HCT116 (cell line): ENCODE measurements around the gene TCFL5. TPM values are rescaled to one million over a fixed set of nuclear protein-coding genes. Genes with fewer than 3 reads are reported as not detected.

Experiments
- ATAC-seq: fragments of 200-7000 bp; cut with Tn5 transposase; 2 replicates; pipeline ENCODE4 v1.9.1; 2020; ENCODE audit warnings: mild to moderate bottlenecking, moderate library complexity
- BruUV-seq: library from RNA; stranded (reverse); fragments of 400-500 nt; replicated peaks from 2 replicates; lab custom pipeline; 2021; lab: Mats Ljungman, UMichigan
- CTCF ChIA-PET: fragments of 300-600 bp; sonication (Branson Sonifier 250); formaldehyde crosslinking; loops from one replicate; lab custom pipeline; 2021; ENCODE audit warnings: antibody characterized with exemption; lab: Charles Lee
- POLR2A ChIA-PET: fragments of 300-600, 350-600 bp; sonication (Branson Sonifier 250); formaldehyde crosslinking; loops from one replicate; lab custom pipeline; 2021; ENCODE audit warnings: antibody characterized with exemption; lab: Charles Lee
- RAD21 ChIA-PET, 2 experiments: fragments of 300-600 bp; sonication (Branson Sonifier 250); formaldehyde crosslinking; loops; one replicate each; lab custom pipeline; 2023; ENCODE audit warnings: low total read pairs in 2 of 2; ENCODE audit not compliant: uncharacterized antibody in 2 of 2, unreplicated experiment in 2 of 2, low non-redundant PET in 1 of 2; lab: Charles Lee
- DNase-seq: peaks from one replicate; pipeline ENCODE4 v3.0.0-alpha.2; 2010; ENCODE audit warnings: low read depth, low spot score
- H2AFZ ChIP-seq: fragments of 200-600 bp; shearing (Covaris generic), sonication (generic); 2 replicates; pipeline ENCODE4 v1.6.1; 2017; ENCODE audit warnings: low read depth, mixed run types, mixed read lengths, antibody characterized with exemption, low read length; ENCODE audit not compliant: poor library complexity, severe bottlenecking
- H3K27ac ChIP-seq: 2 replicates; pipeline ENCODE4 v1.5.1; 2012; ENCODE audit warnings: low read depth, low read length
- H3K27me3 ChIP-seq: fragments of 200-600 bp; sonication (generic); 2 replicates; pipeline ENCODE4 v1.6.1; 2016; ENCODE audit warnings: mixed run types, low read length, mixed read lengths; ENCODE audit not compliant: insufficient read depth
- H3K36me3 ChIP-seq, 2 experiments: fragments of 200-500 bp in 1 of 2; fragments of 200-600 bp in 1 of 2; sonication (Bioruptor generic) in 1 of 2; sonication (generic) in 1 of 2; 2 replicates each; pipeline versions ENCODE4 v1.5.1 to v1.6.1; 2014 to 2016; ENCODE audit warnings: low read length in 2 of 2, inconsistent platforms in 1 of 2, mixed read lengths in 1 of 2, mixed run types in 1 of 2; ENCODE audit not compliant: insufficient read depth in 2 of 2, control insufficient read depth in 1 of 2
- H3K4me1 ChIP-seq, 2 experiments: fragments of 200-600 bp in 1 of 2; sonication (generic) in 1 of 2; 2 replicates each; pipeline versions ENCODE4 v1.5.1 to v1.6.1; 2012 to 2017; ENCODE audit warnings: low read length in 2 of 2, inconsistent platforms in 1 of 2, mild to moderate bottlenecking in 1 of 2, mixed read lengths in 1 of 2, mixed run types in 1 of 2, moderate library complexity in 1 of 2; ENCODE audit not compliant: insufficient read depth in 2 of 2, control insufficient read depth in 1 of 2
- H3K4me2 ChIP-seq: fragments of 200-600 bp; sonication (generic); 2 replicates; pipeline ENCODE4 v1.6.1; 2017; ENCODE audit warnings: mixed run types, low read length, mixed read lengths
- H3K4me3 ChIP-seq, 2 experiments: fragments of 200-600 bp in 1 of 2; sonication (generic) in 1 of 2; replicated peaks in 1 of 2; 2 replicates each; pipeline ENCODE4 v1.5.1; 2011 to 2016; ENCODE audit warnings: low read length in 2 of 2, control low read depth in 1 of 2, low read depth in 1 of 2, mild to moderate bottlenecking in 1 of 2, mixed read lengths in 1 of 2, mixed run types in 1 of 2
- H3K79me2 ChIP-seq: fragments of 200-600 bp; sonication (generic); 2 replicates; pipeline ENCODE4 v1.6.1; 2017; ENCODE audit warnings: mild to moderate bottlenecking, mixed run types, low read length, moderate library complexity, mixed read lengths; ENCODE audit not compliant: insufficient read depth
- H3K9ac ChIP-seq: fragments of 200-600 bp; sonication (generic); 2 replicates; pipeline ENCODE4 v1.6.1; 2016; ENCODE audit warnings: low read length, mixed read lengths
- H3K9me2 ChIP-seq: fragments of 200-600 bp; sonication (generic), shearing (Covaris generic); 2 replicates; pipeline ENCODE4 v1.6.1; 2017; ENCODE audit warnings: mixed run types, mild to moderate bottlenecking, moderate library complexity; ENCODE audit not compliant: insufficient read depth
- H3K9me3 ChIP-seq, 2 experiments: fragments of 200-500 bp in 1 of 2; fragments of 200-600 bp in 1 of 2; sonication (Bioruptor generic) in 1 of 2; sonication (generic) in 1 of 2; 2 replicates each; pipeline ENCODE4 v1.6.1; 2014 to 2017; ENCODE audit warnings: low read length in 2 of 2, mixed read lengths in 2 of 2, inconsistent platforms in 1 of 2, low read depth in 1 of 2, mild to moderate bottlenecking in 1 of 2, mixed run types in 1 of 2, moderate library complexity in 1 of 2; ENCODE audit not compliant: control insufficient read depth in 1 of 2, insufficient read depth in 1 of 2
- H4K20me1 ChIP-seq: fragments of 200-600 bp; sonication (generic), shearing (Covaris generic); 2 replicates; pipeline ENCODE4 v1.6.1; 2017; ENCODE audit warnings: mixed run types, mild to moderate bottlenecking, moderate library complexity; ENCODE audit not compliant: insufficient read depth
- CBX3 ChIP-seq: IDR thresholded peaks from 2 replicates; pipeline ENCODE4 v1.6.1; 2012; ENCODE audit warnings: low read depth
- CEBPB ChIP-seq: IDR thresholded peaks from 2 replicates; pipeline ENCODE4 v1.6.1; 2012; ENCODE audit warnings: low read depth
- EGR1 ChIP-seq: IDR thresholded peaks from 2 replicates; pipeline ENCODE4 v1.6.1; 2012; ENCODE audit warnings: low read depth
- ELF1 ChIP-seq: IDR thresholded peaks from 2 replicates; pipeline ENCODE4 v1.6.1; 2012; ENCODE audit warnings: low read depth, borderline replicate concordance
- EZH2 ChIP-seq: fragments of 200-600 bp; sonication (generic); IDR thresholded peaks from 2 replicates; pipeline ENCODE4 v1.6.1; 2017; ENCODE audit warnings: antibody characterized with exemption, mixed run types
- EZH2phosphoT487 ChIP-seq: fragments of 200-600 bp; IDR thresholded peaks from 2 replicates; pipeline ENCODE4 v1.6.1; 2018; ENCODE audit warnings: antibody characterized with exemption, borderline replicate concordance
- FOSL1 ChIP-seq: IDR thresholded peaks from 2 replicates; pipeline ENCODE4 v1.6.1; 2012; ENCODE audit warnings: low read depth
- JUND ChIP-seq: IDR thresholded peaks from 2 replicates; pipeline ENCODE4 v1.6.1; 2012
- POLR2A ChIP-seq: IDR thresholded peaks from 2 replicates; pipeline ENCODE4 v1.7.0; 2011; ENCODE audit warnings: borderline replicate concordance; ENCODE audit not compliant: insufficient read depth, insufficient read length; ENCODE audit errors: extremely low read depth
- POLR2AphosphoS5 ChIP-seq: IDR thresholded peaks from 2 replicates; pipeline ENCODE4 v1.6.1; 2011; ENCODE audit warnings: mild to moderate bottlenecking, low read depth, low read length, moderate library complexity
- RAD21 ChIP-seq: IDR thresholded peaks from 2 replicates; pipeline ENCODE4 v1.6.1; 2012; ENCODE audit warnings: low read depth, mild to moderate bottlenecking
- SIN3A ChIP-seq: IDR thresholded peaks from 2 replicates; pipeline ENCODE4 v1.6.1; 2012; ENCODE audit warnings: low read depth
- SP1 ChIP-seq: IDR thresholded peaks from 2 replicates; pipeline ENCODE4 v1.6.1; 2012; ENCODE audit warnings: low read depth
- TCF7L2 ChIP-seq: IDR thresholded peaks from 2 replicates; pipeline ENCODE4 v1.7.0; 2011; ENCODE audit warnings: borderline replicate concordance, inconsistent platforms; ENCODE audit not compliant: insufficient read depth, insufficient read length; ENCODE audit errors: extremely low read depth
- YY1 ChIP-seq: IDR thresholded peaks from 2 replicates; pipeline ENCODE4 v1.6.1; 2011; ENCODE audit warnings: low read length, low read depth, moderate library complexity, mild to moderate bottlenecking; ENCODE audit not compliant: insufficient replicate concordance; ENCODE audit errors: extremely low read depth
- intact Hi-C: fragments of 100-400 bp; cut with micrococcal nuclease; formaldehyde crosslinking; loops from 2 replicates; pipeline ENCODE4 v1.10.0; 2022
- total RNA-seq: library from RNA; stranded (reverse); gene quantifications from one replicate; pipeline ENCODE4 v1.2.1, GENCODE V29; 2021; ENCODE audit not compliant: unreplicated experiment
- TF ChIP-seq, protein P1 (sequence below): IDR thresholded peaks from 2 replicates; pipeline ENCODE4 v1.6.1; 2012
- TF ChIP-seq, protein P2 (sequence below): IDR thresholded peaks from 2 replicates; pipeline ENCODE4 v1.6.1; 2011; ENCODE audit warnings: mild to moderate bottlenecking, low read length, moderate library complexity; ENCODE audit not compliant: insufficient replicate concordance; ENCODE audit errors: extremely low read depth
- TF ChIP-seq, protein P3 (sequence below), 3 experiments: fragments of 200-600 bp in 1 of 3; sonication (generic) in 1 of 3; IDR thresholded peaks in 2 of 3; conservative IDR thresholded peaks in 1 of 3; 2 replicates each; pipeline ENCODE4 v1.5.1; 2012 to 2017; ENCODE audit warnings: low read depth in 2 of 3, low read length in 2 of 3, antibody characterized with exemption in 1 of 3, borderline replicate concordance in 1 of 3, control low read depth in 1 of 3, mild to moderate bottlenecking in 1 of 3, mixed read lengths in 1 of 3, mixed run types in 1 of 3, moderate library complexity in 1 of 3; ENCODE audit not compliant: insufficient read depth in 1 of 3
- TF ChIP-seq, protein P4 (sequence below): IDR thresholded peaks from 2 replicates; pipeline ENCODE4 v1.6.1; 2012

The TCFL5 gene
- total RNA-seq, 1 experiment from 2014 or later = 20.4 TPM

DNA sequence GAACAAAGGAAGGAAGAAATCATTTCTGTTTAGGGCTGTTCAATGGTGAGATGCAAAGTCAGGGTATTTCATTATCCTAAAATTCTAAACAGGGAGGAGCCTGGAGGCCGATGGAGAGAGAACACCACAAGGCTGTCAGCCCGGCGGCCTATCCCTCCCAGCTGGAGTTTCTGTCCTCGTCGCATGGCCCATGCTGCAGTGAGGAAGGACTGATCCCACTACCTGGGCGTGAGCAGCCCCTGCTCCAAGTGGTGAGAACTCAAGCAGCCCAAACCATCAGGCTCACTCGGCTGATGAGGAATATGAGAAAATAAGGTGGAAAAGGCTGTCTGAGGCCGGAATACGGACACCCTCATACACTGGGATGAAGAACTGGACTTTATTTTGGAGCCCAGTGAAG lies 33.9 kb upstream of the TCFL5 start:
- Histone ChIP-seq H3K27ac (no peak overlapping the region), H3K79me2 (no peaks in the 10 kb centered on the region), H2AFZ (no peak overlapping the region), H3K9ac (no peak overlapping the region), H3K4me2 (no peak overlapping the region), H3K4me1 (peaks cover 5 to 9% of the 10 kb centered on the region in 2 experiments; a peak in 3 of 4 replicates), H3K4me3 (no peak overlapping the region), H3K9me2 (no peaks in the 10 kb centered on the region), H4K20me1 (no peaks in the 10 kb centered on the region; the same call in 1 of the 2 replicates), H3K36me3 (peaks cover 45 to 47% of the 10 kb centered on the region in 2 experiments)
- DNase-seq (no peak), ATAC-seq (no peak)
- CTCF ChIA-PET = no interaction called here
- RAD21 ChIA-PET = no interaction called here
- POLR2A ChIA-PET = no interaction called here
- no peak for TF ChIP-seq CBX3
- TF ChIP-seq FOSL1 = no peak
- no peak for TF ChIP-seq JUND
- TF ChIP-seq TCF7L2 = no peak
- TF ChIP-seq YY1 = no peak
- TF ChIP-seq, protein P1, sequence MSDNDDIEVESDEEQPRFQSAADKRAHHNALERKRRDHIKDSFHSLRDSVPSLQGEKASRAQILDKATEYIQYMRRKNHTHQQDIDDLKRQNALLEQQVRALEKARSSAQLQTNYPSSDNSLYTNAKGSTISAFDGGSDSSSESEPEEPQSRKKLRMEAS = no peak
- no peak for TF ChIP-seq SIN3A
- no peak for TF ChIP-seq EZH2phosphoT487
- no peak for TF ChIP-seq ELF1
- no peak for TF ChIP-seq CEBPB
- TF ChIP-seq POLR2AphosphoS5 = no peak
- TF ChIP-seq EGR1 = no peak
- no peak for TF ChIP-seq EZH2
- TF ChIP-seq POLR2A = no peak
- TF ChIP-seq, protein P2, sequence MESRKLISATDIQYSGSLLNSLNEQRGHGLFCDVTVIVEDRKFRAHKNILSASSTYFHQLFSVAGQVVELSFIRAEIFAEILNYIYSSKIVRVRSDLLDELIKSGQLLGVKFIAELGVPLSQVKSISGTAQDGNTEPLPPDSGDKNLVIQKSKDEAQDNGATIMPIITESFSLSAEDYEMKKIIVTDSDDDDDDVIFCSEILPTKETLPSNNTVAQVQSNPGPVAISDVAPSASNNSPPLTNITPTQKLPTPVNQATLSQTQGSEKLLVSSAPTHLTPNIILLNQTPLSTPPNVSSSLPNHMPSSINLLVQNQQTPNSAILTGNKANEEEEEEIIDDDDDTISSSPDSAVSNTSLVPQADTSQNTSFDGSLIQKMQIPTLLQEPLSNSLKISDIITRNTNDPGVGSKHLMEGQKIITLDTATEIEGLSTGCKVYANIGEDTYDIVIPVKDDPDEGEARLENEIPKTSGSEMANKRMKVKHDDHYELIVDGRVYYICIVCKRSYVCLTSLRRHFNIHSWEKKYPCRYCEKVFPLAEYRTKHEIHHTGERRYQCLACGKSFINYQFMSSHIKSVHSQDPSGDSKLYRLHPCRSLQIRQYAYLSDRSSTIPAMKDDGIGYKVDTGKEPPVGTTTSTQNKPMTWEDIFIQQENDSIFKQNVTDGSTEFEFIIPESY = no peak
- TF ChIP-seq, protein P3, sequence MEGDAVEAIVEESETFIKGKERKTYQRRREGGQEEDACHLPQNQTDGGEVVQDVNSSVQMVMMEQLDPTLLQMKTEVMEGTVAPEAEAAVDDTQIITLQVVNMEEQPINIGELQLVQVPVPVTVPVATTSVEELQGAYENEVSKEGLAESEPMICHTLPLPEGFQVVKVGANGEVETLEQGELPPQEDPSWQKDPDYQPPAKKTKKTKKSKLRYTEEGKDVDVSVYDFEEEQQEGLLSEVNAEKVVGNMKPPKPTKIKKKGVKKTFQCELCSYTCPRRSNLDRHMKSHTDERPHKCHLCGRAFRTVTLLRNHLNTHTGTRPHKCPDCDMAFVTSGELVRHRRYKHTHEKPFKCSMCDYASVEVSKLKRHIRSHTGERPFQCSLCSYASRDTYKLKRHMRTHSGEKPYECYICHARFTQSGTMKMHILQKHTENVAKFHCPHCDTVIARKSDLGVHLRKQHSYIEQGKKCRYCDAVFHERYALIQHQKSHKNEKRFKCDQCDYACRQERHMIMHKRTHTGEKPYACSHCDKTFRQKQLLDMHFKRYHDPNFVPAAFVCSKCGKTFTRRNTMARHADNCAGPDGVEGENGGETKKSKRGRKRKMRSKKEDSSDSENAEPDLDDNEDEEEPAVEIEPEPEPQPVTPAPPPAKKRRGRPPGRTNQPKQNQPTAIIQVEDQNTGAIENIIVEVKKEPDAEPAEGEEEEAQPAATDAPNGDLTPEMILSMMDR (IDR thresholded peaks at IDR 0.05 in 2 of 3, conservative IDR thresholded peaks at IDR 0.05 in 1 of 3; ENCODE audit: borderline replicate concordance in 1 of 3, insufficient read depth in 1 of 3, low read depth in 2 of 3, low read length in 2 of 3) = no peak
- TF ChIP-seq SP1 = no peak
- TF ChIP-seq, protein P4, sequence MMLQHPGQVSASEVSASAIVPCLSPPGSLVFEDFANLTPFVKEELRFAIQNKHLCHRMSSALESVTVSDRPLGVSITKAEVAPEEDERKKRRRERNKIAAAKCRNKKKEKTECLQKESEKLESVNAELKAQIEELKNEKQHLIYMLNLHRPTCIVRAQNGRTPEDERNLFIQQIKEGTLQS = no peak
- TF ChIP-seq RAD21 = no peak
- TF ChIP-seq, all 23 proteins: peak for 0
- BruUV-seq = no TSS peak
- H3K9me3 ChIP-seq = no peaks in the 10 kb centered on the region
- H3K27me3 ChIP-seq = no peaks in the 10 kb centered on the region
- intact Hi-C loops = no loop called here
